ENCODE data around the gene URM1.
"Not testable (repeated sequence)": the region's sequence is repeated elsewhere in the genome, so short reads cannot be mapped to it uniquely, and the experiment has no call there.

The URM1 gene

DNA sequence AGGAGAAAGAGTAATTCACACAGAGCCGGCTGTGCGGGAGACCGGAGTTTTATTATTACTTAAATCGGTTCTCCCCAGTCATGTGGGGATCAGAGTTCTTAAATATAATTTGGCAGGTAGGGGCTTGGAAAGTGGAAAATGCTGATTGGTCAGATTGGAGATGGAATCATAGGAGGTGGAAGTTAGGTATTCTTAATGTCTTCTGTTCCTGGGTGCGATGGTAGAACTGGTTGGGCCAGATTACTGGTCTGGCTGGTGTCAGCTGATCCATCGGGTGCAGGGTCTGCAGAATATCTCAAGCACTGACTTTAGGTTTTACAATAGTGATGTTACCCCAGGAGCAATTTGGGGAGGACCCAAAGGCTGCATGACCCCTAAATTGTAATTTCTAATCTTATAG is 44.8 kb downstream of the URM1 start:
- no peak for TF ChIP-seq POLR2A (IDR thresholded peaks at IDR 0.05; ENCODE audit: low read depth, low read length)
- DNase-seq (ENCODE audit: insufficient read length, low spot score), result no peak
- FAIRE-seq, result no peak

GRCh38 chr9:128416432-128417019 is 45.4 kb downstream of the URM1 start:
- no peak for DNase-seq (ENCODE audit: insufficient read length, low spot score)
- TF ChIP-seq POLR2A (IDR thresholded peaks at IDR 0.05; ENCODE audit: low read depth, low read length), result no peak

GRCh38 chr9:128419061-128419925 is 48.1 kb downstream of the URM1 start:
- DNase-seq (ENCODE audit: insufficient read length, low spot score) (no peak), FAIRE-seq (no peak)
- TF ChIP-seq POLR2A (IDR thresholded peaks at IDR 0.05; ENCODE audit: low read depth, low read length), result no peak

More at GRCh38 chr9:128416432-128417019, 45.4 kb downstream of the URM1 start:
- FAIRE-seq, result no peak

- no peak for FAIRE-seq
- peak; percentile 94 for DNase-seq (ENCODE audit: insufficient read length, low spot score)
- no peak for TF ChIP-seq POLR2A (IDR thresholded peaks at IDR 0.05; ENCODE audit: low read depth, low read length)
Observed at GRCh38 chr9:128420060-128420650, 49.0 kb downstream of the URM1 start.

DNA sequence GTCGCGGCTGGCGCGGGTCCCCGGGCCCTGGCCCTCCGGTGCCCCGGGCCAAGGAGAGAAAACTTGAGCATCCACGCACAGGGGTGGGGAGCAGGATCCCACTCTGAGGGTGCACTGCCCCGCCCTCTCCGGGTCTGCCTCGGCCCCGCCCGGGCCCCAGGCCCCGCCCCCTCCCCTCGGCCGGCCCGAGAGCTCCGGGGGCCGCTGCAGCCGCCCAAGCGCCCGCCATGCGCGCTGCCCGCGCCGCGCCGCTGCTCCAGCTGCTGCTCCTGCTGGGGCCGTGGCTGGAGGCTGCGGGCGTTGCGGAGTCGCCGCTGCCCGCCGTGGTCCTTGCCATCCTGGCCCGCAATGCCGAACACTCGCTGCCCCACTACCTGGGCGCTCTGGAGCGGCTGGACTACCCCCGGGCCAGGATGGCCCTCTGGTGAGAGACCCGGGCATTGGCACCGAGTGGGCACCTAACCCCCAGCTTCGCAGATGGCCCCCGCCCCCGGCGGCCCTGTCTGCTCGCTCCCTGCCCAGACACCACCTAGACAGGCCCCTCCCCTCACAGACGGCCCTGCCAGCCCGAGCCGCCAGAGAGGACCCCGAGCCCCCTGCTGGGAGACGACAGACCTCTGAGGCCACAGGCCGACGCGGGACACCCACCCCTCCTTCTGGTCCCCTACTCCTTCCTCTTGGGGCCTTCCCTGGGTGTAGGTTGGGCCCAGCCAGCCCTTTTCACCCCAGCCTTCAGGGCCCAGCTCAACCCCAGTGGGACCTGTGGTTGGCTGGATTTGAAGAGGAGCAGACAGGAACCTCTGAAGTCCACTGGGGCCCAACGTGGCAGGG is 49.7 kb downstream of the URM1 start, which contains the start of gene CERCAM:
Gene CERCAM (plus strand): TSS at position 207 of the 831 bp plus-strand sequence. CDS start 21 bp downstream, at position 228.
- peak; percentile 75 for TF ChIP-seq POLR2A (IDR thresholded peaks at IDR 0.05; ENCODE audit: low read depth, low read length)
- peak; percentile 85 for DNase-seq (ENCODE audit: insufficient read length, low spot score)
- FAIRE-seq, result no peak

DNA sequence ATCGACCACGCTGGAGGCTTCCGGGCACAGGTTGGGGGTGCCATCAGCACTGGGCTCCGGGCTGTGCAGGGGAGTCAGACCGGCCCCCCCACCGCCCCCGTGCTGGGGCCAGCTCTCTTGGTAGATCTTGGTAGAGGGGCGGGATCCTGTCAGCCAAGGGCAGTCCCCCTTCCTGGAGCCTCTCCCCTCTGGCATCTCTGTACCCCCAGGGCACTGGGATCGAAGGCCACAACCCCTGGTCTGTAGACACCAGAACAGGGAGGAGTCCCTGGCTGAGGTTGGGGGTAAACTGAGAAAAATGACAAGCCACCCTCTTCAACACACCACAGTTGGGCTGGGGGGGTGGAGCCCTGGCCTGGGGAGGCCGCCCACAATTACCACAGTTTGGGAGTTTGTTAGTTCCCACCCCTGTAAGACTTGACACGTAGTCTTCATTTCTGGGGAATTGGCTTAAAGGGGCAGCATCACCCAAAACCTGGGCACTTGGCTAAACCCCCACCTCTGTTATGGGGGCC is 50.4 kb downstream of the URM1 start:
- no peak for TF ChIP-seq POLR2A (IDR thresholded peaks at IDR 0.05; ENCODE audit: low read depth, low read length)
- DNase-seq (ENCODE audit: insufficient read length, low spot score), result no peak
- FAIRE-seq, result no peak

- not testable (repeated sequence) for DNase-seq (ENCODE audit: insufficient read length, low spot score); FAIRE-seq
Observed at GRCh38 chr9:128422022-128422782, 51.0 kb downstream of the URM1 start.

DNA sequence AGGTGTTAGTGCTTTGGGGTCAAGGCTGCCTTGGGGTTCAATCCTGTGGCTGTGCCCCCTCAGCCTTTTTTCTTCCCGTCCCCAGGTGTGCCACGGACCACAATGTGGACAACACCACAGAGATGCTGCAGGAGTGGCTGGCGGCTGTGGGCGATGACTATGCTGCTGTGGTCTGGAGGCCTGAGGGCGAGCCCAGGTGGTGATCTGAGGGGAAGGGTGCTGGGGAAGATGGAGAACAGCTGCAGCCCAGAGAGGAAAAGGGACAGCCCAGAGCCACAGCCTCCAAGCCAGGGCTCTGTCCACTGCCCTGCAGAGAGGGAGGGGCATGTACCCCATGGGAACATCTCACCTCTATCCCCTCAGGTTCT is 51.6 kb downstream of the URM1 start:
- no peak for DNase-seq (ENCODE audit: insufficient read length, low spot score)
- no peak for FAIRE-seq
- no peak for TF ChIP-seq POLR2A (IDR thresholded peaks at IDR 0.05; ENCODE audit: low read depth, low read length)

DNA sequence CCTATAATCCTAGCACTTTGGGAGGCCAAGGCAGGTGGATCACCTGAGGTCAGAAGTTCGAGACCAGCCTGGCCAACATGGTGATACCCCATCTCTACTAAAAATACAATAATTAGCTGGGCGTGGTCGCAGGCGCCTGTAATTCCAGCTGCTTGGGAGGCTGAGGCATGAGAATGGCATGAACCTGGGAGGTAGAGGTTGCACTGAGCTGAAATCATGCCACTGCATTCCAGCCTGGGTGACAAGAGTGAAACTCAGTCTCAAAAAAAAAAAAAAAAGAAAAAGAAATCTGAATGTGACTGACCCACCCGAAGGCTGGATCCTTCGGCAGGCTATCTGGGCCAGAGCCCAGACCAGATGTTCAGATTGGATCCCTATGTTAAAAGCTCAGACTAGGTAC is 52.2 kb downstream of the URM1 start:
- DNase-seq (ENCODE audit: insufficient read length, low spot score); FAIRE-seq: not testable (repeated sequence)

GRCh38 chr9:128424268-128424780 is 53.1 kb downstream of the URM1 start:
- TF ChIP-seq POLR2A (IDR thresholded peaks at IDR 0.05; ENCODE audit: low read depth, low read length), result no peak
- FAIRE-seq (no peak), DNase-seq (ENCODE audit: insufficient read length, low spot score) (no peak)

DNA sequence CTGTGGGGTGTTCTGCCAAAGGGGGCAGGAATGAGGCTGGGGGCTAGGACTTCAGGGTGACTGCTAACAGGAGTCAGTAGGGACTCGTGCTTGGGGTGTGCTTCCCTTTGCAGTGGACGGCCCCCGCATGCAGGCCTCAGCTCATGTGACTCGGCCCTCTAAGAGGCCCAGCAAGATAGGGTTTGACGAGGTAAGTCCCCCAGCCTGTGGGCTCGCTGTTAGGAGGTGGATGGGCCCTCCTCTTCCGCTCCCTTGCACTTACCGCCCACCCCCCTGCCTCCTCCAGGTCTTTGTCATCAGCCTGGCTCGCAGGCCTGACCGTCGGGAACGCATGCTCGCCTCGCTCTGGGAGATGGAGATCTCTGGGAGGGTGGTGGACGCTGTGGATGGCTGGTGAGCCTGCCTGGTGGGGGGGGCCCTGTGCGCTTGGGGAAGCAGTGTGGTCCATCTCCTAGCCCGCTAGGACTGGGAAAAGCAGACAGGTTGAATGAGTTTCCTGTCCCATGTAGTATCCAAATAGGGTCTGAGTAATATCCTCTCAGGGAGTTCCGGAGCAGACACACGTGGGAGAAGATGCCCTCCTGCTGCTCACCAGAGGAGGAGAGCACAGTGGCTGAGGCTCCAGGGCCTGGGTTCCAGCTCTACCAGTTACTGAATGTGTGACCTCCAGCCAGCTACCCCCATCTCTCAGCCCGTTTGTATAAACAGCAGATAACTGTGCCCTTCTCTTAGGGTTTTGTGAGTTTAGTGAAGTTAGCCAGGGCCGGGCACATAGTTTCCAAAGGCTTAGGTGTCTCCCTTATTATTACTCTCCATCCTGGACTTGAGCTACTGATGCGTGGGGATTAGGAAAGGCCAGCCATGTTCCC is 57.7 kb downstream of the URM1 start:
- DNase-seq (ENCODE audit: insufficient read length, low spot score) (peak; percentile 81), FAIRE-seq (peak; percentile 50)
- no peak for TF ChIP-seq POLR2A (IDR thresholded peaks at IDR 0.05; ENCODE audit: low read depth, low read length)

DNA sequence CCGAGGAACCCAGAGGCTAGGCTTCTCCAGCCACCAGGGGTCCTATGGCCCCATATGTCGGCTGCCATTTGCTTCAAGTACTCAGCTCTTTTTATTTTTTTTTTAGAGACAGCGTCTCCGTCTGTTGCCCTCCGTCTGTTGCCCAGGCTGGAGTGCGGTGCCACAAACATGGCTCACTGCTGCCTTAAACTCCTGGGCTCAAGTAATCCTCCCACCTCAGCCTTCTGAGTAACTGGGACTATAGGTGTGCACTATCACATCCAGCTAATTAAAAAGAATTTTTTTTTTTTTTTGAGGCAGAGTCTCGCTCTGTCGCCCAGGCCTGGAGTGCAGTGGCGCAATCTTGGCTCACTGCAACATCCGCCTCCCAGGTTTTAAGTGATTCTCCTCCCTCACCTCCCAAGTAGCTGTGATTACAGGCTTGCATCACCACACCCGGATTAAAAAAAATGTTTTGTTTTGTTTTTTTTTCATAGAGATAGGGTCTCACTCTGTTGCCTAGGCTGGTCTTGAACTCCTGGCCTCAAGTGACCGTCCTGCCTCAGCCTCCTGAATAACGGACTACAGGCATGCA is 58.4 kb downstream of the URM1 start:
- DNase-seq (ENCODE audit: insufficient read length, low spot score) (no peak), FAIRE-seq (no peak)
- TF ChIP-seq POLR2A (IDR thresholded peaks at IDR 0.05; ENCODE audit: low read depth, low read length), result no peak
